ENCODE results near the gene ARID1B.

GRCh38 chr6:156909212-156910010 is 132.2 kb downstream of the ARID1B start:
- TF ChIP-seq RAD21 (IDR thresholded peaks at IDR 0.05; ENCODE audit: insufficient read depth, low read depth, low read length) (no peak), CTCF (IDR thresholded peaks at IDR 0.05 in 2 of 3, conservative IDR thresholded peaks at IDR 0.05 in 1 of 3; ENCODE audit: control insufficient read depth in 2 of 3, extremely low read depth in 1 of 3, insufficient read depth in 1 of 3, low read depth in 3 of 3, low read length in 3 of 3) (no peak), SUZ12 (IDR thresholded peaks at IDR 0.05; ENCODE audit: unreplicated experiment) (no peak), SMC3 (IDR thresholded peaks at IDR 0.05; ENCODE audit: borderline replicate concordance, low read length) (no peak), ZNF384 (IDR thresholded peaks at IDR 0.05; ENCODE audit: borderline replicate concordance, low read depth, low read length) (no peak), ZBTB33 (IDR thresholded peaks at IDR 0.05) (no peak), TARDBP (IDR thresholded peaks at IDR 0.05; ENCODE audit: borderline replicate concordance) (no peak), POLR2AphosphoS5 (IDR thresholded peaks at IDR 0.05; ENCODE audit: low read length) (no peak), CREB1 (IDR thresholded peaks at IDR 0.05; ENCODE audit: low read depth) (no peak), YY1 (IDR thresholded peaks at IDR 0.05; ENCODE audit: low read depth, low read length) (no peak), FOXM1 (IDR thresholded peaks at IDR 0.05; ENCODE audit: low read depth, low read length) (no peak), NR2C2 (IDR thresholded peaks at IDR 0.05; ENCODE audit: borderline replicate concordance, control insufficient read depth, insufficient read length, low read depth) (no peak), HDGF (IDR thresholded peaks at IDR 0.05) (no peak), MYB (IDR thresholded peaks at IDR 0.05; ENCODE audit: borderline replicate concordance, low read depth, low read length) (no peak)

Measured in GM12878 (cell line).